K562 (cell line): ENCODE results near the gene ABHD17C.
"Not testable (repeated sequence)": the region's sequence is repeated elsewhere in the genome, so short reads cannot be mapped to it uniquely, and the experiment has no call there.

Source experiments
- ARID2 ChIP-seq: fragments of 450-650 bp; IDR thresholded peaks from 2 replicates; pipeline ENCODE4 v1.6.1; 2017; ENCODE audit warnings: antibody characterized with exemption, mild to moderate bottlenecking
- BACH1 ChIP-seq: fragments of 200-800 bp; sonication (Bioruptor generic); IDR thresholded peaks from 2 replicates; pipeline ENCODE4 v1.6.1; 2016; ENCODE audit warnings: missing genetic modification characterization, missing compliant biosample characterization
- CLOCK ChIP-seq: fragments of 250-450 bp; sonication (Bioruptor Pico); IDR thresholded peaks from 2 replicates; pipeline ENCODE4 v1.4.0; 2020; ENCODE audit warnings: mild to moderate bottlenecking, moderate library complexity, borderline replicate concordance
- EZH2 ChIP-seq: IDR thresholded peaks from 2 replicates; pipeline ENCODE4 v1.6.1; 2012; ENCODE audit warnings: low read depth, mild to moderate bottlenecking, inconsistent platforms, low read length, borderline replicate concordance
- KDM5B ChIP-seq: fragments of 200-600 bp; sonication (generic); IDR thresholded peaks from 2 replicates; pipeline ENCODE4 v1.6.1; 2012; ENCODE audit warnings: low read depth, mild to moderate bottlenecking, moderate library complexity, low read length, control low read depth, inconsistent platforms; ENCODE audit not compliant: insufficient replicate concordance
- LEF1 ChIP-seq: fragments of 450-650 bp; IDR thresholded peaks from 2 replicates; pipeline ENCODE4 v1.6.1; 2016; ENCODE audit warnings: mild to moderate bottlenecking
- RAD21 ChIP-seq, 2 experiments: fragments of 250-450 bp in 1 of 2; fragments of 450-650 bp in 1 of 2; sonication (Bioruptor Pico) in 1 of 2; formaldehyde crosslinking in 1 of 2; IDR thresholded peaks in 1 of 2; conservative IDR thresholded peaks in 1 of 2; 2 replicates each; pipeline versions ENCODE4 v1.4.0 to v1.8.0; 2020 to 2022; ENCODE audit warnings: mild to moderate bottlenecking in 2 of 2, moderate library complexity in 1 of 2
- SMAD3 ChIP-seq: fragments of 450-650 bp; formaldehyde crosslinking; conservative IDR thresholded peaks from 2 replicates; pipeline ENCODE4 v1.4.0; 2020; ENCODE audit warnings: mild to moderate bottlenecking
- STAT5B ChIP-seq: fragments of 250-450 bp; sonication (Bioruptor Pico); IDR thresholded peaks from 2 replicates; pipeline ENCODE4 v1.8.0; 2021; ENCODE audit warnings: mild to moderate bottlenecking, inconsistent platforms
- TCF7L2 ChIP-seq: fragments of 150-350 bp; IDR thresholded peaks from 2 replicates; pipeline ENCODE4 v1.6.1; 2016; ENCODE audit warnings: low read depth, mild to moderate bottlenecking, low read length, moderate library complexity
- ZNF274 ChIP-seq: IDR thresholded peaks from 2 replicates; pipeline ENCODE4 v1.6.1; 2011; ENCODE audit warnings: low read depth, mild to moderate bottlenecking, low read length, moderate library complexity, borderline replicate concordance
- TF ChIP-seq, protein P1 (sequence below): fragments of 250-450 bp; sonication (Bioruptor Pico); IDR thresholded peaks from 2 replicates; pipeline ENCODE4 v1.5.0; 2022; ENCODE audit warnings: mild to moderate bottlenecking
- TF ChIP-seq, protein P2 (sequence below), 3 experiments: IDR thresholded peaks in 2 of 3; conservative IDR thresholded peaks in 1 of 3; 2 replicates each; pipeline ENCODE4 v1.5.1; 2011 to 2012; ENCODE audit warnings: low read length in 3 of 3, mild to moderate bottlenecking in 3 of 3, control low read depth in 2 of 3, improper control_type of control experiment in 1 of 3, inconsistent platforms in 1 of 3, low read depth in 1 of 3, mixed read lengths in 1 of 3, moderate library complexity in 1 of 3; ENCODE audit not compliant: insufficient read depth in 2 of 3

DNA sequence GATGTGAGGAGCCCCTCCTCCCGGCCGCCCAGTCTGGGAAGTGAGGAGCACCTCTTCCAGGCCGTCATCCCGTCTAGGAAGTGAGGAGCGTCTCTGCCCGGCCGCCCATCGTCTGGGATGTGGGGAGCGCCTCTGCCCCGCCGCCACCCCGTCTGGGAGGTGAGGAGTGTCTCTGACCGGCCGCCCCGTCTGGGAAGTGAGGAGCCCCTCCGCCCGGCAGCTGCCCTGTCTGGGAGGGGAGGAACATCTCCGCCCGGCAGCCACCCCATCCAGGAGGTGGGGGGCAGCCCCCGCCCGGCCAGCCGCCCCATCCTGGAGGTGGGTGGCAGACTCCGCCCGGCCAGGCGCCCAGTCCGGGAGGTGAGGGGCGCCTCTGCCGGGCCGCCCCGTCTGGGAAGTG is 47.7 kb upstream of the ABHD17C start:
- TF ChIP-seq KDM5B; SMAD3 (CRISPR knock-in tag); CLOCK (CRISPR knock-in tag); TCF7L2; EZH2; LEF1; ZNF274; RAD21 (CRISPR knock-in tag; conservative IDR thresholded peaks at IDR 0.05 in 1 of 2, IDR thresholded peaks at IDR 0.05 in 1 of 2); ARID2; BACH1; STAT5B (CRISPR knock-in tag): not testable (repeated sequence)
- TF ChIP-seq, protein P1, sequence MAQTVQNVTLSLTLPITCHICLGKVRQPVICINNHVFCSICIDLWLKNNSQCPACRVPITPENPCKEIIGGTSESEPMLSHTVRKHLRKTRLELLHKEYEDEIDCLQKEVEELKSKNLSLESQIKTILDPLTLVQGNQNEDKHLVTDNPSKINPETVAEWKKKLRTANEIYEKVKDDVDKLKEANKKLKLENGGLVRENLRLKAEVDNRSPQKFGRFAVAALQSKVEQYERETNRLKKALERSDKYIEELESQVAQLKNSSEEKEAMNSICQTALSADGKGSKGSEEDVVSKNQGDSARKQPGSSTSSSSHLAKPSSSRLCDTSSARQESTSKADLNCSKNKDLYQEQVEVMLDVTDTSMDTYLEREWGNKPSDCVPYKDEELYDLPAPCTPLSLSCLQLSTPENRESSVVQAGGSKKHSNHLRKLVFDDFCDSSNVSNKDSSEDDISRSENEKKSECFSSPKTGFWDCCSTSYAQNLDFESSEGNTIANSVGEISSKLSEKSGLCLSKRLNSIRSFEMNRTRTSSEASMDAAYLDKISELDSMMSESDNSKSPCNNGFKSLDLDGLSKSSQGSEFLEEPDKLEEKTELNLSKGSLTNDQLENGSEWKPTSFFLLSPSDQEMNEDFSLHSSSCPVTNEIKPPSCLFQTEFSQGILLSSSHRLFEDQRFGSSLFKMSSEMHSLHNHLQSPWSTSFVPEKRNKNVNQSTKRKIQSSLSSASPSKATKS: not testable (repeated sequence)
- TF ChIP-seq, protein P2, sequence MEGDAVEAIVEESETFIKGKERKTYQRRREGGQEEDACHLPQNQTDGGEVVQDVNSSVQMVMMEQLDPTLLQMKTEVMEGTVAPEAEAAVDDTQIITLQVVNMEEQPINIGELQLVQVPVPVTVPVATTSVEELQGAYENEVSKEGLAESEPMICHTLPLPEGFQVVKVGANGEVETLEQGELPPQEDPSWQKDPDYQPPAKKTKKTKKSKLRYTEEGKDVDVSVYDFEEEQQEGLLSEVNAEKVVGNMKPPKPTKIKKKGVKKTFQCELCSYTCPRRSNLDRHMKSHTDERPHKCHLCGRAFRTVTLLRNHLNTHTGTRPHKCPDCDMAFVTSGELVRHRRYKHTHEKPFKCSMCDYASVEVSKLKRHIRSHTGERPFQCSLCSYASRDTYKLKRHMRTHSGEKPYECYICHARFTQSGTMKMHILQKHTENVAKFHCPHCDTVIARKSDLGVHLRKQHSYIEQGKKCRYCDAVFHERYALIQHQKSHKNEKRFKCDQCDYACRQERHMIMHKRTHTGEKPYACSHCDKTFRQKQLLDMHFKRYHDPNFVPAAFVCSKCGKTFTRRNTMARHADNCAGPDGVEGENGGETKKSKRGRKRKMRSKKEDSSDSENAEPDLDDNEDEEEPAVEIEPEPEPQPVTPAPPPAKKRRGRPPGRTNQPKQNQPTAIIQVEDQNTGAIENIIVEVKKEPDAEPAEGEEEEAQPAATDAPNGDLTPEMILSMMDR (IDR thresholded peaks at IDR 0.05 in 2 of 3, conservative IDR thresholded peaks at IDR 0.05 in 1 of 3; ENCODE audit: insufficient read depth in 2 of 3, low read depth in 1 of 3, low read length in 3 of 3): not testable (repeated sequence)
